Ovary (tissue), 3 donors: ENCODE data around the gene AP3S2.

Source experiments
- POLR2A ChIP-seq: fragments of 450-650 bp; IDR thresholded peaks from one replicate; pipeline ENCODE4 v1.6.1; 2017; ENCODE audit warnings: antibody characterized with exemption, mild to moderate bottlenecking, moderate library complexity
- TF ChIP-seq, protein P1 (sequence below), 3 donors: fragments of 450-650 bp in 2 of 3; fragments of 200-600 bp in 1 of 3; IDR thresholded peaks; one replicate each; pipeline versions ENCODE4 v1.5.1 to v1.8.0; 2016 to 2022; ENCODE audit warnings: antibody characterized with exemption in 3 of 3, mild to moderate bottlenecking in 1 of 3
- donor health status: DM: no; HTN: no; CAD: no.

- TF ChIP-seq, protein P1, sequence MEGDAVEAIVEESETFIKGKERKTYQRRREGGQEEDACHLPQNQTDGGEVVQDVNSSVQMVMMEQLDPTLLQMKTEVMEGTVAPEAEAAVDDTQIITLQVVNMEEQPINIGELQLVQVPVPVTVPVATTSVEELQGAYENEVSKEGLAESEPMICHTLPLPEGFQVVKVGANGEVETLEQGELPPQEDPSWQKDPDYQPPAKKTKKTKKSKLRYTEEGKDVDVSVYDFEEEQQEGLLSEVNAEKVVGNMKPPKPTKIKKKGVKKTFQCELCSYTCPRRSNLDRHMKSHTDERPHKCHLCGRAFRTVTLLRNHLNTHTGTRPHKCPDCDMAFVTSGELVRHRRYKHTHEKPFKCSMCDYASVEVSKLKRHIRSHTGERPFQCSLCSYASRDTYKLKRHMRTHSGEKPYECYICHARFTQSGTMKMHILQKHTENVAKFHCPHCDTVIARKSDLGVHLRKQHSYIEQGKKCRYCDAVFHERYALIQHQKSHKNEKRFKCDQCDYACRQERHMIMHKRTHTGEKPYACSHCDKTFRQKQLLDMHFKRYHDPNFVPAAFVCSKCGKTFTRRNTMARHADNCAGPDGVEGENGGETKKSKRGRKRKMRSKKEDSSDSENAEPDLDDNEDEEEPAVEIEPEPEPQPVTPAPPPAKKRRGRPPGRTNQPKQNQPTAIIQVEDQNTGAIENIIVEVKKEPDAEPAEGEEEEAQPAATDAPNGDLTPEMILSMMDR (IDR thresholded peaks at IDR 0.05), result no peak
- no peak for TF ChIP-seq POLR2A
Observed at GRCh38 chr15:89822611-89822950, 71.2 kb downstream of the AP3S2 start.
